Epithelial cell of esophagus (primary cell): ENCODE measurements around the gene LDLRAP1.

Experiments
- DNase-seq: peaks from one replicate; pipeline ENCODE4 v3.0.0; 2010; ENCODE audit warnings: low read depth
- H3K4me3 ChIP-seq: 2 replicates; pipeline ENCODE4 v1.5.1; 2011; ENCODE audit warnings: mild to moderate bottlenecking, low read length, control low read depth
- CTCF ChIP-seq: IDR thresholded peaks from 2 replicates; pipeline ENCODE4 v1.5.1; 2011; ENCODE audit warnings: low read depth, mild to moderate bottlenecking, low read length, control low read depth, inconsistent platforms; ENCODE audit not compliant: insufficient read depth; ENCODE audit errors: missing control alignments

Gene LDLRAP1

DNA sequence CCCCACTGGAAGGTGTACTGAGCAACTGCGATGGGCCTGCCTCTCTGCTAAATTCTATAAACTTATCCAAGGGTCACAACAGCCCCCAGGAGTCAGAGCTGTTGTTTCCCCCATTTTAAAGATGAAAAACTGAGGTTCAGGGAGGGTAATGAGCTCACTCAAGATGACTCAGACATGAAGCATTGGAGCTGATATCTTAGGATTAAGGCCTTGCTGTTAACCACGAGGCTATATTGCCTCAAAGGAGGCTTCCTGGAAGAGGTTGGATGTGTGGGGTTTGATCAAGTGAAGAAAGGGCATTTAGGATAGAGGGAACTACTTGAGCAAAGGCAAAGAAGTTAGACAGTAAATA, 6.7 kb downstream of the LDLRAP1 start:
- TF ChIP-seq CTCF, result no peak
- peak; percentile 54 for DNase-seq
- H3K4me3 ChIP-seq, result no peak overlapping the region

- no peak for DNase-seq
- no peak for TF ChIP-seq CTCF
- H3K4me3 ChIP-seq, result no peak overlapping the region
Observed at GRCh38 chr1:25550683-25551310, 7.4 kb downstream of the LDLRAP1 start.

GRCh38 chr1:25553749-25554429, 10.5 kb downstream of the LDLRAP1 start:
- DNase-seq, result no peak
- TF ChIP-seq CTCF, result no peak
- H3K4me3 ChIP-seq, result no peak overlapping the region

GRCh38 chr1:25554430-25554780, 11.0 kb downstream of the LDLRAP1 start:
- no peak for DNase-seq
- H3K4me3 ChIP-seq, result no peak overlapping the region
- no peak for TF ChIP-seq CTCF

- TF ChIP-seq CTCF, result no peak
- DNase-seq, result no peak
- H3K4me3 ChIP-seq, result no peak overlapping the region
Observed at GRCh38 chr1:25554886-25555752, 11.7 kb downstream of the LDLRAP1 start.

DNA sequence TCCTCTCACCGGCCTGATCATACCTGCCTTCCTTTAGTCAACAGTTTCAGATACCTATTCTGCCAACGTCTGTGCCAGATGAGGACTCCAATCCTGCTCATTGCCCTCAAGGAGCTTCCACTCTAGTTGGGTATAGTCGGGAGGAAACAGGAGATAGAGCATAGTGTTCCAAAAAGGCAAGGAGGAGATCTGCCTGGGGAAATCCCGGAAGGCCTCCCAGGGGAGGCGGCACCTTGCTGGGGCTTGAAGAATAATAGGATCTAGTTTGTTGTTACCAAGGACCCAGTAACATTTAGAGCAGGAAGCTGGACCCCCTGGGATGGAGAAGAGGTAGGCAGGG, 12.3 kb downstream of the LDLRAP1 start:
- no peak for DNase-seq
- no peak for TF ChIP-seq CTCF
- no peak overlapping the region for H3K4me3 ChIP-seq

- no peak for TF ChIP-seq CTCF
- H3K4me3 ChIP-seq, result no peak overlapping the region
Observed at GRCh38 chr1:25556132-25556670, 12.8 kb downstream of the LDLRAP1 start.

More at GRCh38 chr1:25556132-25556670, 12.8 kb downstream of the LDLRAP1 start:
- DNase-seq, result no peak
